Measurements from ENCODE around the gene TYMS.

TYMS gene

GRCh38 chr18:647304-647703 lies 10.1 kb upstream of the TYMS start:
- DNase-seq = no peak

GRCh38 chr18:649341-649740 lies 8.1 kb upstream of the TYMS start:
- DNase-seq = no peak

DNA sequence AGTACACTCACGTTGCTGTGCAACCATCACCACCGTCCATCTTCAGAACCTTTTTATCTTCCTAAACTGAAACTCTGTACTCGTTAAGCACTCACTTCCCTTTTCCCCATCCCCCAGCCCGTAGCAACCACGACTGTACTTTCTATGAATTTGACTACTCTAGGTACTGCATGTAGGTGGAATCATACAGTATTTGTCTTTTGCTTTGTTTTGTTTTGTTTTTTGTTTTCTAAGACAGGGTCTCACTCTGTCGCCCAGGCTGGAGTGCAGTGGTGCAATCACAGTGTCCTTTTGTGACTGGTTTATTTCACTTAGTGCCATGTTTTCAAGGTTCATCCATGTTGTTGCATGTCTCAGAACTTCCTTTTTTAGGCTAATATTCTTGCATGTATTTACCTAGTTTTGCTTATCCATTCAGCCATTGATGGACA lies 7.0 kb upstream of the TYMS start:
- DNase-seq = peak; percentile 27

DNA sequence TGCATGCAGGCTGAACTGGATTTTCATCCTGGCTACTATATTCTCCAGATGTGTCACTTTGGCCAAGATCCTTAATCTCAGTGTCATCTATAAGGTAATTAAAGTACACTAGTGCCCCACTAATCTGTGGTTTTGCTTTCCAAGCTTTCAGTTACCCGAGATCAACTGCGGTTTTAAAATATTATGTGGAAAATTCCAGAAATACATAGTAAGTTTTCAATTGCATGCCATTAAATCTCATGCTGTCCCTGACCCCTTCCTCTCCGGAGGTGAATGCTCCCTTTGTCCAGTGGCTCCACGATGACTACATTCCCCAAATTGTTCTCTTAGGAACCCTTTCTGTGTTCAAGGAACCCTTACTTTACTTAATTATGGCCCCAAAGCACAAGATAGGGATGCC lies 5.3 kb upstream of the TYMS start:
- DNase-seq = no peak

DNA sequence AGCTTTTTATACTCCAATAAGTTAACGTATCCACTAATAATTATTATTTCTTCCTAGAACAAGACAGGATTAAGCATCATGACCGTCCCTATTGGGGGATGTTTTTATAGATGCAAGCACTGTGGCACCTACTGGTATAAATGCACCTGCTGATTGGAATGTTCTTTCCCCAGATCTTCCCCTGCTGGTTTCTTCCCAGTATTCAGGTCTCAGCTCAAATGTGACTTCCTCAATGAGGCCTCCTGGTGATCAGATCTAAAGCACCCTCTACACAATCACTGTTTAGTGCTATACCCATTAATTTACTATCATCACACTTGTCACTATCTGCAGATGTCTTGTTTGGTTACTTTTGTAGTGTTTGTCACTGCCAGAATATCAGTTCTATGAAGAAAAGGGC lies 3.9 kb upstream of the TYMS start:
- no peak for DNase-seq

GRCh38 chr18:654601-655000 lies 2.9 kb upstream of the TYMS start:
- DNase-seq = no peak

GRCh38 chr18:655445-655844 lies 2.0 kb upstream of the TYMS start:
- no peak for DNase-seq

DNA sequence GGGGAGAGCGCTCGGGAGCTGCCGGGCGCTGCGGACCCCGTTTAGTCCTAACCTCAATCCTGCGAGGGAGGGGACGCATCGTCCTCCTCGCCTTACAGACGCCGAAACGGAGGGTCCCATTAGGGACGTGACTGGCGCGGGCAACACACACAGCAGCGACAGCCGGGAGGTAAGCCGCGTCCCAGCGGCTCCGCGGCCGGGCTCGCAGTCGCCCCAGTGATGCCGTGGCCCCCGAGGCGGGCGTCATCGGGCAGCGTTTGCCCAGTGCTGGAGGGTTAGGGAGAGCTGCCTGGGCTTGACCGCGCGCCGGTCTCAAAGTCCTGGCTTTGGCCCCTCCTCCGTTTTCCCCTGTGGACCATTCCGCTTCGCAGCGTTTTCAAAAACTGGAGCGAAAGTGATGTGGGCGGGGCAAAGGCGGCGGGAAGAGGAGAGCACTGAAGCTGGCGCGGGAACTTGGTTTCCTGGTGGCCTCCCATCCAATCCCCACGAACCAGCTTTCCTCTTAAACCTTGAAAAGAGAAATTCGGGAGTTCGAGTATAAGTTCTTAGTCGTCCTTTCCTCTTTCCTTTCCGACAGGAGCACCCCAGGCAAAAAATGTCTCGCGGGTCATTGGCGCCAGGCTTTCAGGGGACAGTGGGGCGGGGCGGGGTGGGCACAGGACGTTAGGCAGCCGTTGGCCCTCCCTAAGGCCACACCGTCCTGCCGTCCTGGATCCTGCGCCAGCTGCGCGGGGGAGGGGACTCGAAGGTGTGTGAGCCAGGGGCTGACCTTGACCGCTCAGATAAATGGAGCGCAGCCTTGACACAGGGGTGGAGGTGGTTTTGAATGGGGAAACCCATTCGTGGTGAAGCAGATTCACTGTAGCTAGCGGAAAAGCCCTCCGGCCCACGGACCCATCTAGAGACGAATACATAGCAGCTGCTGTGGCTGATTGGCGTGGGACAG lies 821 bp downstream of the TYMS start:
- peak; percentile 85 for DNase-seq

- no peak for DNase-seq
Measured at GRCh38 chr18:658947-659533, 1.6 kb downstream of the TYMS start.

GRCh38 chr18:659597-659996 lies 2.1 kb downstream of the TYMS start:
- no peak for DNase-seq

DNA sequence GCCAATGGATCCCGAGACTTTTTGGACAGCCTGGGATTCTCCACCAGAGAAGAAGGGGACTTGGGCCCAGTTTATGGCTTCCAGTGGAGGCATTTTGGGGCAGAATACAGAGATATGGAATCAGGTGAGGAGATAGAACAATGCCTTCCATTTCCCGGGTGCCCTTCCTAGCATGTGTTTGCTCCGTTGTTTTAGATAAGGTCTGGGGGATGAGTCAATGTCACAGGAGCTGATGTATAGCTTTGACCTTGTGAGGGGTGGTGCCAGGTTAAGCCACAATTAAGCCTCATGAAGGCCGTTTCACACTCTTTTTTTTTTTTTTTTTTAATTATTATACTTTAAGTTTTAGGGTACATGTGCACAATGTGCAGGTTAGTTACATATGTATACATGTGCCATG lies 4.7 kb downstream of the TYMS start:
- no peak for DNase-seq

DNA sequence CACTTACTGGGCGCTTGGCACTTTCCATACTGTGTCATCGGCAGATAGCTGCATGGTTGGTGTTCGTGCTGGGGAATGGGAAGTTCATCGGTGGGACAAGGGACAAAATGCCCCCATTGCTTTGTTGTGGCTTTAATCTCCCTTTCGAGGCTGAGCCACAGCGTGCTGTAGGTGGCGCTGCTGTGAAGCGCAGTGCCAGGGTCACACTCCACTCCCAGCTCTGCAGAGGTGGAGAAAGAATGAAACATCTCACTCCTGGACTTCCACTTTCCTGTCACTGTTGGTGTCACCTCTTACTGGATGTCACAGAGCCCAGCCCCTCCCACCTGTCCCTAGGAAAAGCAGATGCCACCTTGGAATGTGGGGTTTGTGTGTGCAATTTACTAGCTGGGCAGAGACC lies 8.7 kb downstream of the TYMS start:
- DNase-seq = no peak

GRCh38 chr18:666628-667027 lies 9.2 kb downstream of the TYMS start:
- DNase-seq = no peak

DNA sequence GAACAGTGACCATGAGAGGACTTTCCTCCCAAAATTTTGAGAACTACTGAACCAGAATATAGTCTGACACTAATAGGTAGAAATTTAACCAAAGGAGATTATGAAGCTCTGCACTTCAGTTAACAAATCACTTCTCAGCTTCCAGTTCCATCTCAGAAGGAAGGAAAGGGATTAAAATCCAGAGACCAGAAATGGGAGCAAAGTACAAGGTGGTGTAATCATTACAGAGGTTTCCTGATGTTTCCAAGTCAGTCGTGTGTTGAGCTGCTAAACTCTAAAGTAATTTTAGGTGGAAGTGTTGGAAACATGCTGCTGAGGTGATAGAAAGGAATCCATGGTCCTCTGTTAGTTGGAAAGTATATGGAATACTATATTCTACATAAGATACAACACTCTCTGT lies 10.8 kb downstream of the TYMS start:
- DNase-seq = no peak

GRCh38 chr18:669077-669476 lies 11.6 kb downstream of the TYMS start:
- no peak for DNase-seq

GRCh38 chr18:670522-670921 lies 13.1 kb downstream of the TYMS start:
- DNase-seq = no peak

GRCh38 chr18:671405-671804 lies 14.0 kb downstream of the TYMS start:
- DNase-seq = no peak

DNA sequence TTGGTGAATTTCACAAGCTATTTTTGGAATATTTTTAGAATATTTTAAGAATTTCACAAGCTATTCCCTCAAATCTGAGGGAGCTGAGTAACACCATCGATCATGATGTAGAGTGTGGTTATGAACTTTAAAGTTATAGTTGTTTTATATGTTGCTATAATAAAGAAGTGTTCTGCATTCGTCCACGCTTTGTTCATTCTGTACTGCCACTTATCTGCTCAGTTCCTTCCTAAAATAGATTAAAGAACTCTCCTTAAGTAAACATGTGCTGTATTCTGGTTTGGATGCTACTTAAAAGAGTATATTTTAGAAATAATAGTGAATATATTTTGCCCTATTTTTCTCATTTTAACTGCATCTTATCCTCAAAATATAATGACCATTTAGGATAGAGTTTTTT lies 15.9 kb downstream of the TYMS start:
- no peak for DNase-seq

DNA sequence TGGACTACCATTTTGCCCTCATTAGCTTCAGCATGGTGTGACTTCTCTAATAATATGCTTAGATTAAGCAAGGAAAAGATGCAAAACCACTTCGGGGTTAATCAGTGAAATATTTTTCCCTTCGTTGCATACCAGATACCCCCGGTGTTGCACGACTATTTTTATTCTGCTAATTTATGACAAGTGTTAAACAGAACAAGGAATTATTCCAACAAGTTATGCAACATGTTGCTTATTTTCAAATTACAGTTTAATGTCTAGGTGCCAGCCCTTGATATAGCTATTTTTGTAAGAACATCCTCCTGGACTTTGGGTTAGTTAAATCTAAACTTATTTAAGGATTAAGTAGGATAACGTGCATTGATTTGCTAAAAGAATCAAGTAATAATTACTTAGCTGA lies 16.3 kb downstream of the TYMS start:
- no peak for DNase-seq

DNA sequence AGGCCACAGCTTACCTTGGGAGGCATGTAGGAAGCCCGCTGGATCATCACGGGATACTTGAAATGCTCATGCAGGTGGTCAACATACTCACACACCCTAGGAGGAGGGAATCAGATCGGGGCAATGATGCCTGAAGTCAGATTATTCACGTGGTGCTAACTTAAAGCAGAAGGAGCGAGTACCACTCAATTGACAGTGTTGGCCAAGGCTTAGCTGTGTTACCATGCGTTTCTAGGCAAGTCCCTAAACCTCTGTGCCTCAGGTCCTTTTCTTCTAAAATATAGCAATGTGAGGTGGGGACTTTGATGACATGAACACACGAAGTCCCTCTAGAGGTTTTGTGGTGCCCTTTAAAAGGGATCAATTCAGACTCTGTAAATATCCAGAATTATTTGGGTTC lies 17.9 kb downstream of the TYMS start:
- no peak for DNase-seq

- DNase-seq = no peak
Measured at GRCh38 chr18:676069-676468, 18.6 kb downstream of the TYMS start.

DNA sequence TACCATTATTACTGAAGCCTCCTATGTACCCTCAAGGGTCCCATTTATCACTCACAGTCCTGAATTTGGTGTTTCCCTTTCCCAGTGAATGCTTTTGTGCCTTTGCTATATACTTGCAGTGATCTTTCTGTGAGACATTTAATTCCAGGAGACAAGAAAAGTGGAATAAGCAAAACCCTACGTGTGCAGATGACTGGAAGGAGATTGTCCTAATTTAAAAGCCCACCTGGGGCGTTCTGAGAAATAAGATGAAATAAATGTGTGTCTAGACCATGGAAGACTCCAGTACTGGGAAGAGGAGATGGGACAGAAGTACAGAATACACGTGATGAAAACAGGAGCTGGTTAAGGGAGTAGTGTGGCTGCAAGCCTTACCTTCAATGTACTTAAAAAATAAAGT lies 19.3 kb downstream of the TYMS start:
- DNase-seq = no peak

DNA sequence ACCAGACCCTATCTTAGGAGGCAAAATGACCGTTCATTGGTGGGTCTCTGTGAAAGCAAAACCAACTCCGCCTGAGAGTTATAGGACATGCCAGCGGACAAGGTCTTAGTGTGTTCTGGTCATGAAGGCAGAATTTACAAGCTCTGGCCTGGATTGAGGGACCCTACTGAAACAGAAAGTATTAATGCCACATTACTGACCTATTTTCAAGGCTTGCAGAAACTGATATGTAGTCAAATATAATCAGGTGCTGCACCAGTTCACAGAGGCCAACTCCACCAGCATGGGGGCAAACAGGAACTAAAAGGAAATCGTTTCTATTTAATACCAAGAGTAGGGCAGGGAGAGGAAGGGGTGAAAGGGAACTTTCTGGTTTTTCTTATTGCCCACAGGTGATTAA lies 19.7 kb downstream of the TYMS start:
- no peak for DNase-seq

DNA sequence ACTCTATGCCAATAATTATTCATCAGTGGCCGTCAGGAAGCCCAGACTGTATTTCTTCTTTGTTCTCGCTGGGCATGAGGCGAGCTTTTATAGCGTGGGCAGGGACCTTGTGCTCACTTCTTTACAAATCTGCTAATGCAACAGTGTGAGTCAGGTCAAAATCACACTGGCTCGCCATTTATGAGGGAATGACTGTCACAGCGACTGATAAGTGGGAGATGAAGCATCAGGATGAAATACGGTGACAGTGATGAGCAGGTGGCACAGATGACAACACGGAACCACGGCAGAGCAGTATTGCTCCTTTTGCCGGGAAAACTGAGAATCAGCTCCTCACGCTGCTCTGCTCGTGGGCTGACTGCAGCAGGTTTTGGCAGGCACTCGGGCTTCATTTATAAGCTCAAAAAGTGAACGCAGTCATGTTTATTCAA lies 20.5 kb downstream of the TYMS start:
- no peak for DNase-seq
